Measurements from ENCODE around the gene GUCA1A.

GUCA1A gene

GRCh38 chr6:42224222-42225028, 51.3 kb downstream of the GUCA1A start:
- H3K27ac ChIP-seq = peak overlapping the region; percentile 12; the same call in 1 of the 2 replicates
- TF ChIP-seq ZFX (IDR thresholded peaks at IDR 0.05; ENCODE audit: borderline replicate concordance) = no peak
- TF ChIP-seq, protein P1, sequence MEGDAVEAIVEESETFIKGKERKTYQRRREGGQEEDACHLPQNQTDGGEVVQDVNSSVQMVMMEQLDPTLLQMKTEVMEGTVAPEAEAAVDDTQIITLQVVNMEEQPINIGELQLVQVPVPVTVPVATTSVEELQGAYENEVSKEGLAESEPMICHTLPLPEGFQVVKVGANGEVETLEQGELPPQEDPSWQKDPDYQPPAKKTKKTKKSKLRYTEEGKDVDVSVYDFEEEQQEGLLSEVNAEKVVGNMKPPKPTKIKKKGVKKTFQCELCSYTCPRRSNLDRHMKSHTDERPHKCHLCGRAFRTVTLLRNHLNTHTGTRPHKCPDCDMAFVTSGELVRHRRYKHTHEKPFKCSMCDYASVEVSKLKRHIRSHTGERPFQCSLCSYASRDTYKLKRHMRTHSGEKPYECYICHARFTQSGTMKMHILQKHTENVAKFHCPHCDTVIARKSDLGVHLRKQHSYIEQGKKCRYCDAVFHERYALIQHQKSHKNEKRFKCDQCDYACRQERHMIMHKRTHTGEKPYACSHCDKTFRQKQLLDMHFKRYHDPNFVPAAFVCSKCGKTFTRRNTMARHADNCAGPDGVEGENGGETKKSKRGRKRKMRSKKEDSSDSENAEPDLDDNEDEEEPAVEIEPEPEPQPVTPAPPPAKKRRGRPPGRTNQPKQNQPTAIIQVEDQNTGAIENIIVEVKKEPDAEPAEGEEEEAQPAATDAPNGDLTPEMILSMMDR (IDR thresholded peaks at IDR 0.05) = no peak

GRCh38 chr6:42225029-42225339, 51.8 kb downstream of the GUCA1A start:
- H3K27ac ChIP-seq = peak overlapping the region; percentile 12; the same call in 1 of the 2 replicates
- TF ChIP-seq, protein P1 (IDR thresholded peaks at IDR 0.05) = no peak
- TF ChIP-seq ZFX (IDR thresholded peaks at IDR 0.05; ENCODE audit: borderline replicate concordance) = no peak

DNA sequence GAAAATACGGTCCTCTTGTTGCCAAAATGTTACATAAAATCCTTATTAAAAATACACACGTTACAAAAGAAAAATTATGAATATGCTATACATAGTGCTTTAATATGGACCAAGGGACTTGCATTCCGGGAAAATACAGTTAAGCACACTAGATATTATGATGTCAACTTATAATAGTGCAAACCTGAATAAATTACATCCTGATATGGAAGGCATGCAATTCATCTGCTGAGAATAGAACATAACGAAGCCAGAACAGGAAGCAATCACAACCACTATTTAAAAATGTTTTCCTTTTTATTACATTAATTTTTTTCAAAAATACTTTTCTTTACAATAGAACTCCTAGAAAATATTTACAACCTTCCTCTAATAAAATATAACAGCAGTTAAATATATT, 52.3 kb downstream of the GUCA1A start:
- H3K27ac ChIP-seq = peak overlapping the region; percentile 74
- no peak for TF ChIP-seq ZFX (IDR thresholded peaks at IDR 0.05; ENCODE audit: borderline replicate concordance)
- TF ChIP-seq, protein P1 (IDR thresholded peaks at IDR 0.05) = no peak

GRCh38 chr6:42226161-42226611, 53.0 kb downstream of the GUCA1A start:
- peak overlapping the region; percentile 74 for H3K27ac ChIP-seq

DNA sequence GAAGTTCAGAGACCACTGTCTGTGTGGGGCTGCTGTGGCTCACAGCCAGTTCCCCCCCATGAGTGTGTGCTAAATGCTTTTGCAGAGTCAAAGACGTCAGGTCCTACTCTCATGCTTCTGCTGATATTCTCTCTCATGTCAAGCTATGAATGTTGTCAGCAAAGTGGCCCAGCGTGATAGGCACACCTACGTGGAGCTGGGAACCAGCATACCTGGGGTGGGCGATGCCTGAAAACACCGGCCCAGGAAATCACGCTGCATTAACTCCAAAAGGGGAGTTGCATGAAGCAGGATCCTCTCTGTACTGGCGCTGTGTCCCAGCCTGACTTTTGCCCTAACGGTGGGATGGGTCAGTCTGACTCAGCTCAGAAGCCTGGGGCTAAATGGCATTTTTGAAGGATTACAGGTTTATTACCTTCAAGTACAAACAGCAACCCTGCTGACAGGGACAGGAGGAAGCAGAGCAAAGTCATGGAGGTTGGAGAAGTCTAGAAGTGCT, 53.5 kb downstream of the GUCA1A start:
- TF ChIP-seq ZFX (IDR thresholded peaks at IDR 0.05; ENCODE audit: borderline replicate concordance) = no peak
- TF ChIP-seq, protein P1 (IDR thresholded peaks at IDR 0.05) = no peak
- H3K27ac ChIP-seq = peak overlapping the region; percentile 74

More at GRCh38 chr6:42226161-42226611, 53.0 kb downstream of the GUCA1A start:
- no peak for TF ChIP-seq ZFX (IDR thresholded peaks at IDR 0.05; ENCODE audit: borderline replicate concordance)
- TF ChIP-seq, protein P1 (IDR thresholded peaks at IDR 0.05) = no peak

GRCh38 chr6:42227173-42227850, 54.1 kb downstream of the GUCA1A start:
- TF ChIP-seq ZFX (IDR thresholded peaks at IDR 0.05; ENCODE audit: borderline replicate concordance) = no peak
- TF ChIP-seq, protein P1 (IDR thresholded peaks at IDR 0.05) = no peak
- peak overlapping the region; percentile 74 for H3K27ac ChIP-seq
